Dermis blood vessel endothelial cell (primary cell): ENCODE measurements around the gene LCE1C. TPM values are rescaled to one million over a fixed set of nuclear protein-coding genes. Genes with fewer than 3 reads are reported as not detected.

ENCODE experiments used
- DNase-seq: peaks from one replicate; pipeline ENCODE4 v3.0.0; 2010
- total RNA-seq: library from RNA; depleted of rRNA; stranded (reverse); fragments of >200 nt; gene quantifications from 2 replicates; pipeline ENCODE4 v1.2.3, GENCODE V29; 2014

LCE1C gene, protein sequence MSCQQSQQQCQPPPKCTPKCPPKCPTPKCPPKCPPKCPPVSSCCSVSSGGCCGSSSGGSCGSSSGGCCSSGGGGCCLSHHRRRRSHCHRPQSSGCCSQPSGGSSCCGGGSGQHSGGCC
- total RNA-seq, result not detected in 2 replicates

DNA sequence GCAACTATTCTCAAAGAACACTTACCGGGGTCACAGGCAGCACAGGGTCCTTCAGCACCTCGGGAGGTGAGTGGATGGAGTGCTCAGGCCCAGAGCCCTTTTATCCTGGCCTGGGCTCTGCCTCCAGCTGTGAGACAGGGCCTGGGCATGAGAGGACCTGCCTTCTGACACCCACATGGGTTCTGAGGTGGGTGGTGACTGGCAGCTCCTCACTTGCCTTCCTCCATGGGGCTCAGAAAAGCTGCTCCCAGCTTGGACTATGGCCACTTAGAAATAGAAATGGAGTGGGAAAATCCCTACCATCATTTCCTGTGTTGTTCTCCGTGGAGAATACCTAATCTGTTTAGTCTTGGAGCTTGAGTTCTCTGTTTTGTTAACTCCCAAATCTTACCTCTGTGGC is at the start of gene LCE1C:
TSS of gene LCE1C (minus strand) at position 76 of the 400 bp plus-strand sequence. CDS start 1,173 bp downstream, outside the sequence.
- DNase-seq, result no peak

GRCh38 chr1:152855661-152856060 is 49.2 kb upstream of the LCE1C start:
- no peak for DNase-seq

DNA sequence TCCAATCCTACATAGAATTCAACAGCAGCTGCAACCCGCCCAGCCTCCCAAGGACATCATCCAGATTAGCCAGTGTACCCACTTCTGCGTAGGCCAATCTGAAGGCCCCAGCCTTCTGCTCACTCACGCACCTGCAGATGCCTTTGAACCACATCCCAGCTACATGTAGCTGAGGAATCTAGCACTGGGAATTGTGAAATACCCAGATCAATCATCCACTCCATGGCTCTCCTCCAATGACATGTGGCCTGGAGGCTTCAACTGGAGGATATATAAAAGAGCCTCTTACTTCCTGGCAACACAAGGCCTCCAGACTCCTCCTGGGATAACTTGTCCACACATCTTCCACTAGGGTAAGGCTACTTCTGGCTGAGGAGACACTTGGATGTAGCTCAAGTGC is 36.1 kb upstream of the LCE1C start, which contains the start of gene LCE6A:
TSS of gene LCE6A (plus strand) at position 301 of the 400 bp plus-strand sequence. CDS start 665 bp downstream, outside the sequence.
- DNase-seq, result no peak

GRCh38 chr1:152836870-152837269 is 30.4 kb upstream of the LCE1C start:
- DNase-seq, result no peak

GRCh38 chr1:152827173-152827572 is 20.7 kb upstream of the LCE1C start, which contains the start of gene LCE1A:
TSS of gene LCE1A (plus strand) at chr1:152827473. CDS start at chr1:152827473, 0 bp downstream.
- DNase-seq, result no peak

GRCh38 chr1:152824964-152825363 is 18.5 kb upstream of the LCE1C start:
- DNase-seq, result no peak

GRCh38 chr1:152823294-152823693 is 16.8 kb upstream of the LCE1C start:
- DNase-seq, result no peak

GRCh38 chr1:152817309-152817708 is 10.9 kb upstream of the LCE1C start:
- DNase-seq, result no peak

DNA sequence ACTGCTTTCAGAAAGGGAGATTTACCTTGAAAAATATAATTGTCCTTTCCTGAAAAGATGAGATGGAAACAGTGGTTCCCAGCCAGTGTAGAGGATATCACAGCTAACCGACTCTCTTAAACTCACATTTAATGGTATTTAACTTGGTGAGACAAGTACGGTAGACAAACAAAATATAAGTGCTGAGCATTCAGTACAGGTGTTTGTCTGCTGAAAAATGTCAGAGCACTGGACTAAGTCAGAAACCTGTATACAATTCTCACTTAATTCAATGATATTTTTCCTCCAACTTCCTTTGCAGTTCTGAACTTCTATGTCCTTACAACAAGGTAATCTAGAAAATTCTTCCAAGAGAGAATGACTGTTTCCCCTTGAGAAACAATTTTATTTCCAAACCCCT is 5.2 kb upstream of the LCE1C start, which contains the start of gene LCE1B:
TSS of gene LCE1B (plus strand) at position 301 of the 400 bp plus-strand sequence. CDS start 476 bp downstream, outside the sequence.
- no peak for DNase-seq

DNA sequence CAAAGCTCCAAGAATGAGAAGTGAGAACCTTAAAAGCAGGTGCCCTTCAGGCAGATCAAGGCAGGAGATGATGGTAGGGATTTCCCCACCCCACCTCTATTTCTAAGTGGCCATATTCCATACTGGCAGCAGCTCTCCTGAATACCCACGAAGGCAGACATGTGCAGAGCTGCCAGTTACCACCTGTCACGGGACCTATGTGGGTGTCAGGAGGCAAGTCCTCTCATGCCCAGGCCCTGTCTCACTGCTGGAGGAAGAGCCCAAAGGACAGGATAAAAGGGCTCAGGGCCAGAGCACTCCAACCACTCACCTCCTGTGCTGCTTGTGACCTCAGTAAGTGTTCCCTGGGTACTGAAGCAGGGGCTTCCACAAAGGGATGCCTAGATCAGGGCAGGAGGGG is 4.6 kb upstream of the LCE1C start:
- DNase-seq, result no peak

- DNase-seq, result no peak
Measured at GRCh38 chr1:152801333-152801732, 5.1 kb downstream of the LCE1C start.

DNA sequence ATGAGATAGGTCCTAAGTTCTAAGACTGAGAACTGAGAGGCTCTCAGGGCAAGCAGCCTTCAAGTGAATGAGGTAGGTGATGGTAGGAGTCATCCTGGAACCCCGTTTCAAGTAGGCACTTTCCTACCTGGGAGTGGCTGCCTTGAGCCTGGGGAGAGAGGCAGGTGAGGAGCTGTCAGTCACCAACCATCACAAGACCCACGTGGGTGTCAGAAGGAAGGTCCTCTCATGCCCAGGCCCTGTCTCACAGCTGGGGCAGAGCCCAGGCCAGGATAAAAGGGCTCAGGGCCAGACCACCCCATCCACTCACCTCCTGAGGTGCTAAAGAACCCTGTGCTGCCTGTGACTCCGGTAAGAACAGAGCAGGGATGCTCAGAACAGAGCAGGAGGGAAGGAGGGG is 10.0 kb downstream of the LCE1C start, which contains the start of gene LCE1D:
TSS of gene LCE1D (plus strand) at position 301 of the 400 bp plus-strand sequence. CDS start 1,074 bp downstream, outside the sequence.
- DNase-seq, result no peak

DNA sequence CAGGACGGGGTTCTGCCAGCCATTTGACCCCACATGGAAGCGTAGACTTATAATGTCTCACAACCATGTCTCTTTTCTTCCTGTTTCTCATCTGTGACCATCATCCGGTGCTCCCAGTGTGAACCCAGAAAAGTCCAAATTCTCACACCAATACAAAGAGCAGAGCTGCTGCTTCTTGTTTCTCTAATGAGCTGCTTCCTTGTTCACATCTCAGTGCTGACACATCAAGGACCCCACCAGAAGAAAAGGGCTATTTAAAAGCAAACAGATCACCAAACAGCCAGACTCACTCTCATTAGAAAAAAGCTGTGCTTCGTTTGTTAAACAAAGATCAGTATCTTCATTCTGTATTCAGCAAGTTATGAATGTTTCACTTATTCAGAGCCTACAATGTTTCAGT is 10.8 kb downstream of the LCE1C start:
- no peak for DNase-seq

DNA sequence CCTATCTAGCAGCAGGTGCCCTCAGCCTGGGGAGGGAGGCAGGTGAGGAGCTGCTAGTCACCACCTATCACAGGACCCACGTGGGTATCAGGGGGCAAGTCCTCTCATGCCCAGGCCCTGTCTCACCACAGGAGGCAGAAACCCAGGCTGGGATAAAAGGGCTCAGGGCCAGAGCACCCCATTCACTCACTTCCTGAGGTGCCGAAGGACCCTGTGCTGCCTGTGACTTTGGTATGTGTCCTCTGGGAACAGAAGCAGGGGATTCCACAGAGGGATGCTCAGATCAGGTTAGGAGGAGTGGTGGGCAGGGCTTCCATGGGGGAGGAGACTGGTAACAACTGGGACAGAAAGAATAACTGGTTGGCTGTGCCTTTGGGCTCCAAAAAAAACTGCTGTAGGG is 20.4 kb downstream of the LCE1C start, which contains the start of gene LCE1E:
TSS of gene LCE1E (plus strand) at position 181 of the 400 bp plus-strand sequence. CDS start 1,043 bp downstream, outside the sequence.
- no peak for DNase-seq

GRCh38 chr1:152783095-152783494 is 23.4 kb downstream of the LCE1C start:
- DNase-seq, result no peak

DNA sequence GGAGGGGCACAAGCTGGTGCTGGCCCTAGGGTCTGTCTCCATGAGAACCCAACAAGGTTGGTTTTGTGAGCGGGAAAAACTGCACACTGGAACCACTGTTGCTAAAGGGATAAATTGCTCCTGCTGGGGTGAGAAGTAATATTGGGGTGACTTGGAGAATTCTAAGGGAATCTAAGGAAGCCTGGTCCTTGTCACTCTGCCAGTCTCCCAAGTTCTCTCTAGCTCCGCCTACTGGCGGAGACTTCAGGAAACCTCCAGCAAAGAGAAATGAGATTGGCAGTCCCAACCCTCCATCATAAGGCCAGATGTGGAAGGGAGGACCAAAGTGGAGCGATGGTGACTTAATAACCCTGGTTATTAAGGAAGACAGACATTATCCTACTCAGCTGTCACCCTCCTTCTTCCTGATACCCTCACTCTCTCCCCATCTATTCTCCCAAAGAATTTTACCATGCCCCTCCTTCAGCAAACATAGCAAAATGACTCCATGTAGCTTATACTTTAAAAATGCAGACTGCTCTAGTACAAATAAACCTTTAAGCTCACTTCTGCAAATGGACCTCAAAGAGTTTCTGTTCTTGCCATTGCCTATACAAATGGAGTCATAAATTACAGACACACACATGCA is 28.8 kb downstream of the LCE1C start:
- peak; percentile 5 for DNase-seq

DNA sequence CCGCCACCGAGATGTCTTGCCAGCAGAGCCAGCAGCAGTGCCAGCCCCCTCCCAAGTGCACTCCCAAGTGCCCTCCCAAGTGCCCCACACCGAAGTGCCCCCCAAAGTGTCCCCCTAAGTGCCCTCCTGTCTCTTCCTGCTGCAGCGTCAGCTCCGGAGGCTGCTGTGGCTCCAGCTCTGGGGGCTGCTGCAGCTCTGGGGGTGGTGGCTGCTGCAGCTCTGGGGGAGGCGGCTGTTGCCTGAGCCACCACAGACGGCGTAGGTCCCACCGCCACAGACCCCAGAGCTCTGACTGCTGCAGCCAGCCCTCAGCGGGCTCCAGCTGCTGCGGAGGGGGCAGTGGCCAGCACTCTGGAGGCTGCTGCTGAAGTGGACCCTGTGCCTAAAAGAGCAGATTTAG is 30.1 kb downstream of the LCE1C start:
- no peak for DNase-seq

GRCh38 chr1:152774875-152775274 is 31.6 kb downstream of the LCE1C start, which contains the start of gene LCE1F:
TSS of gene LCE1F (plus strand) at chr1:152775140. CDS start at chr1:152776372, 1,232 bp downstream.
- DNase-seq, result no peak

GRCh38 chr1:152770411-152770810 is 36.0 kb downstream of the LCE1C start:
- no peak for DNase-seq

GRCh38 chr1:152768847-152769533 is 37.5 kb downstream of the LCE1C start:
- no peak for DNase-seq

- no peak for DNase-seq
Measured at GRCh38 chr1:152761609-152762213, 44.7 kb downstream of the LCE1C start.

DNA sequence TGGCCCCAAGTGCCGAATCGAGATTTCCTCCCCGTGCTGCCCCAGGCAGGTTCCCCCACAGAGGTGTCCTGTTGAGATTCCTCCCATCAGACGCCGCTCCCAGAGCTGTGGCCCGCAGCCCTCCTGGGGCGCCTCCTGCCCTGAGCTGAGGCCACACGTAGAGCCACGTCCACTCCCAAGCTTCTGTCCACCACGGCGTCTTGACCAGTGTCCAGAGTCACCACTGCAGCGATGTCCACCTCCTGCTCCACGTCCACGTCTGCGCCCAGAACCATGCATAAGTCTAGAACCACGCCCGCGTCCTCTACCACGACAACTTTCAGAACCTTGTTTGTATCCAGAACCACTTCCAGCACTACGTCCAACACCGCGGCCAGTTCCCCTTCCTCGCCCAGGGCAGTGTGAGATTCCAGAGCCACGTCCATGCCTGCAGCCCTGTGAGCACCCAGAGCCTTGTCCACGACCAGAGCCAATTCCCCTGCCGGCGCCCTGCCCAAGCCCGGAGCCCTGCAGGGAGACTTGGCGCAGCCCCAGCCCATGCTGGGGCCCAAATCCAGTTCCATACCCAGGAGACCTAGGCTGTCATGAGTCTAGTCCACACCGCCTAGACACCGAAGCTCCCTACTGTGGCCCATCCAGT is 45.8 kb downstream of the LCE1C start:
- no peak for DNase-seq
